Keratinocyte (primary cell): Measurements from ENCODE around the gene NT5DC2. TPM values are rescaled to one million over a fixed set of nuclear protein-coding genes. Genes with fewer than 3 reads are reported as not detected.

Experiments used
- DNase-seq: peaks from one replicate; pipeline ENCODE4 v3.0.0-alpha.2; 2011; ENCODE audit warnings: low read depth, missing footprints, low spot score
- FAIRE-seq: peaks from 2 replicates; lab custom pipeline; 2011; peaks lifted over from hg19 to GRCh38; lab: Jason Lieb, UNC
- H2AFZ ChIP-seq: 2 replicates; pipeline ENCODE4 v1.6.0; 2012; ENCODE audit warnings: low read length, control low read depth, inconsistent platforms; ENCODE audit not compliant: control insufficient read depth
- H3K27ac ChIP-seq: 2 replicates; pipeline ENCODE4 v1.5.1; 2011; ENCODE audit warnings: low read length; ENCODE audit not compliant: control insufficient read depth, insufficient read depth
- H3K27me3 ChIP-seq: 3 replicates; pipeline ENCODE4 v1.6.0; 2011; ENCODE audit warnings: low read length; ENCODE audit not compliant: control insufficient read depth, insufficient read depth; ENCODE audit errors: extremely low read depth
- H3K36me3 ChIP-seq, 2 experiments: 2 replicates in 1 of 2; 3 replicates in 1 of 2; pipeline ENCODE4 v1.5.1; 2011; ENCODE audit warnings: low read length in 2 of 2, mild to moderate bottlenecking in 1 of 2; ENCODE audit not compliant: control insufficient read depth in 2 of 2, insufficient read depth in 2 of 2; ENCODE audit errors: extremely low read depth in 1 of 2
- H3K4me1 ChIP-seq: 3 replicates; pipeline ENCODE4 v1.5.1; 2011; ENCODE audit warnings: low read length; ENCODE audit not compliant: control insufficient read depth, insufficient read depth; ENCODE audit errors: extremely low read depth
- H3K4me2 ChIP-seq: 3 replicates; pipeline ENCODE4 v1.6.0; 2011; ENCODE audit warnings: low read depth, low read length; ENCODE audit not compliant: control insufficient read depth, insufficient read depth; ENCODE audit errors: extremely low read depth
- H3K4me3 ChIP-seq, 3 experiments: fragments of 200-600 bp in 1 of 3; sonication (generic) in 1 of 3; 2 replicates in 2 of 3; 3 replicates in 1 of 3; pipeline ENCODE4 v1.5.1; 2011 to 2016; ENCODE audit warnings: low read length in 3 of 3, mild to moderate bottlenecking in 3 of 3, control low read depth in 2 of 3, inconsistent platforms in 1 of 3, low read depth in 1 of 3, mixed read lengths in 1 of 3, mixed run types in 1 of 3, moderate library complexity in 1 of 3; ENCODE audit not compliant: control insufficient read depth in 2 of 3, insufficient read depth in 2 of 3; ENCODE audit errors: extremely low read depth in 1 of 3
- H3K79me2 ChIP-seq: 2 replicates; pipeline ENCODE4 v1.6.0; 2012; ENCODE audit warnings: low read length; ENCODE audit not compliant: control insufficient read depth, insufficient read depth
- H3K9ac ChIP-seq: 3 replicates; pipeline ENCODE4 v1.6.0; 2011; ENCODE audit warnings: low read length; ENCODE audit not compliant: control insufficient read depth, insufficient read depth; ENCODE audit errors: extremely low read depth
- H3K9me1 ChIP-seq: 3 replicates; pipeline ENCODE4 v1.6.0; 2011; ENCODE audit warnings: low read length; ENCODE audit not compliant: control insufficient read depth, insufficient read depth; ENCODE audit errors: extremely low read depth
- H3K9me3 ChIP-seq: 2 replicates; pipeline ENCODE4 v1.5.1; 2012; ENCODE audit warnings: low read depth, low read length; ENCODE audit not compliant: control insufficient read depth
- H4K20me1 ChIP-seq: 3 replicates; pipeline ENCODE4 v1.6.0; 2011; ENCODE audit warnings: low read length; ENCODE audit not compliant: control insufficient read depth, insufficient read depth; ENCODE audit errors: extremely low read depth
- CTCF ChIP-seq, 3 experiments: IDR thresholded peaks in 1 of 3; conservative IDR thresholded peaks in 1 of 3; optimal IDR thresholded peaks in 1 of 3; 2 replicates in 2 of 3; 3 replicates in 1 of 3; pipeline versions ENCODE3 to v1.5.1; 2011; ENCODE audit warnings: low read length in 3 of 3, mild to moderate bottlenecking in 3 of 3, moderate library complexity in 2 of 3, control low read depth in 1 of 3, inconsistent platforms in 1 of 3; ENCODE audit not compliant: insufficient read depth in 2 of 3; ENCODE audit errors: extremely low read depth in 1 of 3
- EZH2 ChIP-seq: IDR thresholded peaks from one replicate; pipeline ENCODE4 v1.6.1; 2012; ENCODE audit warnings: inconsistent platforms, mild to moderate bottlenecking, low read length, moderate library complexity
- dilution Hi-C: fragments of 300-500 bp; cut with MboI; formaldehyde crosslinking; loops from one replicate; pipeline ENCODE4 v1.7.0; 2020; ENCODE audit warnings: low sequenced_read_pairs; ENCODE audit not compliant: extremely low pct_ligation_motif_present
- polyA plus RNA-seq, 5 experiments: library from polyadenylated mRNA; depleted of rRNA in 3 of 5; stranded (reverse) in 3 of 5; stranded (forward) in 1 of 5; unstranded in 1 of 5; fragments of >200 nt; gene quantifications; 1 replicate in 1 of 5; 2 replicates in 3 of 5; 3 replicates in 1 of 5; pipeline versions ENCODE4 v1.2.1 to v1.2.3, GENCODE V29; 2011 to 2012; ENCODE audit warnings: missing spikeins in 2 of 5, low read depth in 1 of 5, low replicate concordance in 1 of 5

The NT5DC2 gene
- polyA plus RNA-seq, 1 donor (not counting 4 experiments of a cell fraction or from before 2014, with no cell fraction given): 54.7 TPM

GRCh38 chr3:52493232-52494017 lies 40.2 kb downstream of the NT5DC2 start:
- H3K27ac ChIP-seq: no peak overlapping the region
- H3K9me1 ChIP-seq: no peaks in the 10 kb centered on the region
- DNase-seq (no peak), FAIRE-seq (no peak)
- H2AFZ ChIP-seq: no peak overlapping the region
- H3K4me1 ChIP-seq: no peaks in the 10 kb centered on the region
- peaks cover 17 to 38% of the 10 kb centered on the region in 2 experiments for H3K36me3 ChIP-seq
- no peak overlapping the region for H3K9ac ChIP-seq
- H3K27me3 ChIP-seq: no peaks in the 10 kb centered on the region
- no peak overlapping the region for H3K4me2 ChIP-seq
- TF ChIP-seq CTCF (optimal IDR thresholded peaks at IDR 0.05 in 1 of 3, IDR thresholded peaks at IDR 0.05 in 1 of 3, conservative IDR thresholded peaks at IDR 0.05 in 1 of 3; ENCODE audit: extremely low read depth in 1 of 3, insufficient read depth in 2 of 3, low read length in 3 of 3): no peak
- TF ChIP-seq EZH2: no peak
- H3K79me2 ChIP-seq: peaks cover 3% of the 10 kb centered on the region
- no peaks in the 10 kb centered on the region for H3K9me3 ChIP-seq
- H3K4me3 ChIP-seq: no peak overlapping the region
- dilution Hi-C loops: no loop called here
- peaks cover 3% of the 10 kb centered on the region for H4K20me1 ChIP-seq

- Histone ChIP-seq H3K27me3 (no peaks in the 10 kb centered on the region), H3K9me1 (no peaks in the 10 kb centered on the region), H2AFZ (no peak overlapping the region), H3K4me1 (no peaks in the 10 kb centered on the region), H4K20me1 (peaks cover 3% of the 10 kb centered on the region), H3K9me3 (no peaks in the 10 kb centered on the region), H3K4me3 (no peak overlapping the region), H3K4me2 (no peak overlapping the region), H3K27ac (no peak overlapping the region), H3K36me3 (peaks cover 23 to 46% of the 10 kb centered on the region in 2 experiments), H3K9ac (no peak overlapping the region), H3K79me2 (peaks cover 3% of the 10 kb centered on the region)
- no peak for DNase-seq
- dilution Hi-C loops: no loop called here
- FAIRE-seq: no peak
- TF ChIP-seq EZH2: no peak
- TF ChIP-seq CTCF (optimal IDR thresholded peaks at IDR 0.05 in 1 of 3, IDR thresholded peaks at IDR 0.05 in 1 of 3, conservative IDR thresholded peaks at IDR 0.05 in 1 of 3; ENCODE audit: extremely low read depth in 1 of 3, insufficient read depth in 2 of 3, low read length in 3 of 3): no peak
Observed at GRCh38 chr3:52492059-52492458, 41.6 kb downstream of the NT5DC2 start.
